NCI-H774 (cell line): ENCODE data around the gene C6orf136.
A peak's percentile ranks its signal among the peaks of the same experiment; 100 is the strongest.
"Not testable (repeated sequence)": the region's sequence is repeated elsewhere in the genome, so short reads cannot be mapped to it uniquely, and the experiment has no call there.

Source experiments
- DNase-seq: peaks from one replicate; lab custom pipeline; 2025; lab: John Stamatoyannopoulos, UW

C6orf136 gene

DNA sequence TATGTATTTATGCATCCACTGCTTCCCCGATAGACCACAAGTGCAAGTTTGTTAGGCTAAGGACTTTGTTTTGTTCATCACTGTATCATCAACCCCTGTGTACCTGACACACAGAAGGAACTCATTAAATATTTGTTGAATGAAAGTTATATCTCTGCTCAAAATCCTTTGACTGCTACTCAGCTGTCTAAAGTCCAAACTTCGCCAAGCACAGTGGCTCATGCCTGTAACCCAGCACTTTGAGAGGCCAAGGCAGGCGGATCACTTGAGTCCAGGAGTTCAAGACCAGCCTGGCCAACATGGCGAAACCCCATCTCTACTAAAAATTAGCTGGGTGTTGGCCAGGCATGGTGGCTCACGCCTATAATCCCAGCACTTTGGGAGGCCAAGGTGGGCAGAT lies 11.0 kb downstream of the C6orf136 start:
- DNase-seq: not testable (repeated sequence)

DNA sequence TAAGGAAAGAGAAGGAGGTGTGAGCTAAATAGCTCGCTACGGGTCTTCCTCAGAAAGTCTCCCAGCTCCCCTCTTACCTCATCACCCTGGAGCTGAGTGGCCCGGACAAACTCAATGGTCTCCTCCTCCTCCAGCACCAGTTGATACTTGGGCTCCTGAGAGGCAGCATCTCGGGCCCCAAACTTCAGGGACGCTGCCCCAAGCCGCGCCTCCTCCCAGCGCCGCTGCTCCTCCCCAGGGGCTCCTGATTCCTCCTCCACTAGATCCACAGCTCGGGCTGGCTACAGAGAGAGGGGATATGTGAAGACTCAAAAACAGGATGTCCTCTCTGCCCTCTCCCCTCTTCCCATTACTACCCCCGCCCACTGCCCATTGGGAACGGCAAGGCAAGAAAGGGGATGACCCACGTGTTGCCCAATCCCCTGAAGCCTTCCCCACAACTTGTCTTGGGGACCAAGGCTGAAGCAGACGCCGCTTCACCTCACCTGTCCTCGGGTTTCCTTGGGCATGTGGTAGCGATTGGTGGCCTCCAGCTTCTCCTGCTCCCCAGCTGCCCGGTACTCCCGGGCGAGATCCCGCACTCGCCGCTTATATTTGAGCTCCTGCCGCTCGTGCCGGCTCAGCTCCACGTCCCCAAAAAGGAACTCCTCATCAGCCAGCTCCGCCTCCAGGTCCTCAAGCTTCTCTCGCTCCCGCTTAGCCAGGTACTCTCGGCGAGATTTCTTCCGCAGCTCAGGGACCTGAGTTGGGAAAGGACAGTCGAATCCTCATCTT lies 18.2 kb downstream of the C6orf136 start:
- DNase-seq: no peak

DNA sequence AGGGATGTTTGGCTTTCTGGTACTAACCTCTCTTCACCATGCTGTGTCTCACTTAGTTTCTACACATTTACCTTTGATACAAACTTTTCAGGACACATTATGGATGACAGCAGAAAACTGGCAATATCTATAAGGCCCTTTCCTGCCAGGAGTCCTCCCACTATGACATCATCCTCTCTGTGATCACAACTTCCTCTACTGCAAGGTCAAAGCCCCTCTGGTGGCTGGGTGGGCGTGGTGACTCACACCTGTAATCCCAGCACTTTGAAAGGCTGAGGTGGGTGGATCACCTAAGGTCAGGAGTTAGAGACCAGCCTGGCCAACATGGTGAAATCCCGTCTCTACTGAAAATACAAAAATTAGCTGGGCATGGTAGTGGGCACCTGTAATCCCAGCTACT lies 19.4 kb downstream of the C6orf136 start:
- not testable (repeated sequence) for DNase-seq

DNA sequence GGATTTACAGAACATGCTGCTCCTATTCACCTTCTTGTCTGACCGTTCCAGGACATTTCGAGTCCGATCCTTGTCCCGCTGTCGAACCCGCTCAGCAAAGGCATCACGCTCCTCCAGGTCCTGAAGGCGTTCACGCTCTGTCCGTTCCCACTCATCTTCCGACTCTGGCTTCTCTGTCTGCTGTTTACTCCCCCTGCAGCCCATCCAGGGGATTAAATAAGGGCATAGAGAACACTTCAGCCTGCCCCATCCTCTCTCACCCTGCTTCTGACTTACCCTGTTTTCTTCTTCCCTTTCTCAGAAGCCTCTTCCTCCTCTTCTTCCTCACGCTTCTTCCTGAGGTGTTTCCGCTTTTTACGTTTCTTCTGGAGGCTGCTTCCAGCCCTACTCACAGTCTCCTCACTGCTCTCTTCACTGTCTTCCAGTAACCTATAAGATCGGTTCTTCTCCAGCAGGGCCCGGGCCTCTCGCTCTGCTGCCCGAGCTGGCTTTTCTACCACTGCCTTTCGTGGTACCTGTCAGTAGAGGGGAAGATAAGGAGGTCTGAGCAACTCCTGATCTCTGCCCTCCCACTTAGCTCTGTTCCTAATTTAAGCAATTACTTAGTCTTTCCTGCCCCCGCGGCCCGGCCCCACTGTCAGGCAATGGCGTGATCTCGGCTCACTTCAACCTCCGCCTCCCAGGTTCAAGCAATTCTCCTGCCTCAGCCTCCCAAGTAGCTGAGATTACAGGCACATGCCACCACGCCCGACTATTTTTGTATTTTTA lies 24.0 kb downstream of the C6orf136 start:
- DNase-seq: no peak

DNA sequence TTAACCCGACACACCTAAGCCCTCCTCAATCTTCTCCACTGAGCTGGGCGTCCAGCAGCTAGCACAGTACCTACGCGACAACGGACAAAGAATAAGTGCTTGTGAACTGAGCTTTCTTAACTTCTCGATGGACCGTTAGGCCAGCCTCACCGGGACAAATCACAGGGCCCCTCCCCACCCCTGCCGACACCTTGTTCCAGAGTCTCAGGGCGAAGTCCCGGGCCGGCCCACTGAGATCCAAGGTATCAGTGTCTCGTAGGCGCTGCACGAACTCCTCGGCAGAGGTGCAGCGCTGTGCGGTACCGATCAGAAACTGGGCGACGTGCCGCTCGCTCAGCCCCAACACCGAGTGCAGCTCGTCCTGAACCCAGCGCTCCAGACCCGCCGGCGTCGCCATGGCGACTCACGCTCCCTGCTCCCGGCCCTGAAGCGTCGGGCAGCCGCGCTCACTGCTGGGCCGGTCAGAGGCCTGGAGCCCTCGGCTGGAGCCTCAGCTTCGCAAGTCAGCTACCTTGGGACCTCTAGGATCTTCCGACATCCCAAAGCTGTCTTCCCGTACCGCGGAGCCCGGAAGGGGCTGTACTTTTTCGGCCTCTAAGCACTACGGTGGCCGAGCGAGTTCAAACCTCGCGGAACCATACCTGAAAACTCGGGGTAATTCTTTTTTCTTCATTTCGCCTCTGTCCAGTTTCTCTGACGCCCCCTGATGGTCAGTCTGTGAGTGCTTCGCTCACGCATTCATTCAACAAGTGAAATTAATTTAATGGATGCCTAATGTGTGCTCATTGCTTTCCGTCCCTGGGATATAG lies 25.7 kb downstream of the C6orf136 start, which contains the start of gene DHX16:
Gene DHX16, minus strand, starts transcription at position 562 of the 809 bp plus-strand sequence. Its CDS starts 165 bp downstream, at position 397.
- DNase-seq: peak; percentile 88

DNA sequence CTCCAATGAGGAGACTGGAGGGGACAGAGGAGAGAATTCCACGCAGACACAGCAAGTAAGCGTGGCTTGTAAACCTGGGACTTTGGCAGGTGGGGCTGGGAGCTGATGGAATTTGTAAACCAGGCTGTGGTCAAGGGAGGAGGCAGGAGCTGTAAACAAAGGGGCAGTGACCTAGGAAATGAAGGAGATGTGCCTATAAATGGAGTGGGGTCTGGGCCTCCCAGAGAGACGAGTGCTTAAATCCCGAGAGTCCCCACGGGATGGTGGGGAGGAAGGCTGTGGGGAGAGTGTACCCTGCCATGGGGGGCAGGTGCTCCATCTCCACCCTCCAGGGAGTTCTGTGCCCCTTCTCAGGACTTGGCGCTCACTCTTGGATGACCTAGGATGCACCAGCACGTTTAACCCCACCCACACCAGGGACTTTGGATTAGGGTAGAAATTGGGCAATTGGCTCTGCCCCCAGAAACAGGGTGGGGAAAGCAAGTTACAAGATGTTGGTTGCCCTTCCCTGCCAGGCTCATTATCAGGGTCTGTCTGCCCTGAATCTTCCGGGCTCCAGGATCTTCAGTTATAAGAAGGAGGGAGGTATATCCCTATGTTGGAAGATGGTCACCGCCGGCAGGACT lies 29.8 kb downstream of the C6orf136 start:
- no peak for DNase-seq

DNA sequence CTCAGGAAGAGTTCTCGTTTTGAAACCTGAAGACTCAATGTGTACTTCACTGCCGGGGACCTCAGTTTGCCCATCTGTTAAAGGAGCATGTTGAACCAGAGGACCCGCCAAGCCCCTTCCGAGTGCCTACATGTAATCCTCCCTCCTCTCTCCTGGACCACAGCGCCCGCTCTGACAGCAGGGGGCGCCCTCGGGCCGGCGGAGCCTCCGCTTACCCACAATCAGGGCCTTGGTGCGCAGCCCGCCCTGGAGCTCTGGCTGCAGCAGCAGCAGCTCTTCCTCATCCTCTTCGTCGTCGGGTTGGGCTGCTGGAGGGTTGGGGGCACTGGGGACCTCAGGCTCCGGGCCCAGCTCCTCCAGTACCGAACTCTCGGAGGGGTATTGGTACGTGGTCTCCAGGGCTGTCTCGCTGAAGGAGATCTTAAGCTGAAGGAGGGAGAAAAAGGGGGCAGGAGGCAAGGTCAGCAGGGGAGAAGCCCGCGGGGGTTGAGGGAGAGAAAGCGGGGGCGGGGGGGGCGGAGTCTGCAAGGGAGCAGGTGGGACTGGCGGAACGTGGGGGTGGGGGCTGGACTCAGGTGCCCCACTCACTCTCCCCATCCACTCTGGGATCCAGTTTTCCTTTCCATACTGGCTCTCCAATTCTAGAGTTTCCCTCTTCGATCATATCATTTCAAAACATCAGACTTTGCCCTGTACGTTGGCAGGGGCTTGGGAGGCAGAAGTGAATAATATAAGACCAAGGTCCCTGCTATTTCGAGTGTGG lies 32.2 kb downstream of the C6orf136 start:
- DNase-seq: peak; percentile 69

DNA sequence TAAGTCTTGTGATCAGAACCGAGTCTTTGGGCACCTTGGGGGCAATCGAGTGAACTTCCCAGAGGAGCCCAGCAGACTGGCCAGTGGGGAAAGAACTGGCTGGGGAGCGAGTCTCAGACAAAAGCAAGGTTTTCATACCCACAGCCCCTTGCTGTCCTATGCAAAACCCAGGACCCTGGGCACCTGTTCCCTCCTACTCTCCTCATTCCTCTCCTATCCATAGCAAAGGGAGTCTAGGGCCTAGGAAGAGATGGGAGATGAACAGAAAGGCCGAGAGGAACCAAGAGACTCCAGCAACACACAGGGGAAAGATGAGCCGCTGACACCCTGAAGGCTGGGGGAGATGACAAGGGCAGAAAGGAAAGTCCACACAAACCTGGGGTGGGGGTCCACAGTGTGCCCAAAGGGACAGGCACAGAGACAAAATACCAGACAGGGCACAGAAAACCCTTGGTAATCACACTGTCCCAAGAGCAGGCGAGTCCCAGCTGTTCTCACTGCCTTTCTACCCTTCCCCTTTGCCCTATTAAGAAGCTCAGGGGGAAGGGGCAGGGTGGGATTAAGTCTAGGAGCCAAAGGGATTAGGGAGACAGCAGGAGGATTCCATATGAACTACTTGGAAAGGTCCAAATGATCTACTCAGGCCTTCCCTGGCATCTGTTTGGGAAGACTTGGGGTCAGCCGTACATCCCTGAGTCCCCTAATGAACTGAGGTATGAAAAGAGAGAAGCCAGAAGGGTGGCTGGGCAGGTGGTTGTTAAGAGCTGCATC lies 33.0 kb downstream of the C6orf136 start:
- no peak for DNase-seq

DNA sequence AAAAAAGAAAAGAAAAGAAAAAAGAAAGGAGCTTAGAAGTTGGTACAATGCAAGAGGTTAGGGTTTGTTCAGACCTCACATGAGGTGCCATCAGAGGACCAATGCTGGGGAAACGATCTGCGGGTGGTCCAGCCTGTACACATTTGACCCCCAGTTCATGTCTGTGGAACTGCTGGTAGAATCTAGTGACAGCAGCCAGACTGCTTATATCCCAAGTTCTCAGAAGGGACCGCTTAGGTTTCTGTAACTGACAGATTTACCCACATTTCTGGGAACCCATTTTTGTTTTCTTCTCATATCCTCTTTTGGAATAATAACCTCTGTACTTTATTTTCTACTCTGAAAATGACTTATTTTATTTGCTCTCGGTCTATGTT lies 34.8 kb downstream of the C6orf136 start:
- DNase-seq: no peak

DNA sequence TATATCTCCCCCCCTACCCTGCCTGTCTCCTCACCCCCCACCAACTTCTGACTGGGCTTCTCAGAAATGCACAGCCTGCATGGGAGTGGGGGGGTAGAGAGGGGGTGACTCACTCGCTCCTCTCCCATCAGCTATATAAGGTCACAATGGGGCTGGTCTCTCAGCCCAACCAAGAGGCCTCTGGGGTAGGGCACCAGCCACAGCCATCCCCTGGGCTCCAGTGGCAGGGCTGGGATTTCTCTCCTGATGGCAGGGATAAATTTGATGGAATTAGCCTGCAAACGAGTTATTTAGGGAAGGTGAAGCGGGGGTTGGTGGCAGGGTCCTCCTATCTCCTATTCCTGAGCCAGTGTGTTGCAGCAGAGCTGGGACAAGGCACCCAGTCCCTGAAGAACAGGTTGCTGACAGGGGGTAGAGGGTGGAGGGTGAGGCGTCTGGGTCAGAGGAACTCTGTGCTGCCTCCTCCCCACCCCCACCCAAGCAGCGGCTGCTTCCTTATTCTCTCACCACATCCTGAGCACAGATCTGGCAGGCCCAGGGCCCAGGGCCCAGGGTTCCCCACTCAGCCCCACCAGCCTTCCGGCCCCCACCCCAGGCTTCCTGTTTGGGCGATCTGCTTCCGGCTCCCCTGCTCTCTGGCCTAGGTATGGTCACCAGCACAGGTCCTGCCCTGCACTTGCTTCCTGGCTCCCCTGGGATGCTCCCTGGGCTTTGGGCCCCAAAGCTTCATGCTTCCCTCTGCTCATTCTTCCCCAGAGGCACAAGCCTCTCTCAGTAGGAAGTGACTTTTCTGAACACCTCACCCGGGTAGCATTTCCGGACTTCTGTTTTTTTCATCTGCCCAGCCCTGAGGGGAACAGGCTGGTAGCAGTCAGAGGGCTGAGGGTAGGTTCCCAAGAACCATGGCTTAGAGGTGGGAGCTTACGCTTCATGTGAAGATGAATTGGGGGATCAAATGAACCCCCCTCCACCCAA lies 35.5 kb downstream of the C6orf136 start:
- no peak for DNase-seq

DNA sequence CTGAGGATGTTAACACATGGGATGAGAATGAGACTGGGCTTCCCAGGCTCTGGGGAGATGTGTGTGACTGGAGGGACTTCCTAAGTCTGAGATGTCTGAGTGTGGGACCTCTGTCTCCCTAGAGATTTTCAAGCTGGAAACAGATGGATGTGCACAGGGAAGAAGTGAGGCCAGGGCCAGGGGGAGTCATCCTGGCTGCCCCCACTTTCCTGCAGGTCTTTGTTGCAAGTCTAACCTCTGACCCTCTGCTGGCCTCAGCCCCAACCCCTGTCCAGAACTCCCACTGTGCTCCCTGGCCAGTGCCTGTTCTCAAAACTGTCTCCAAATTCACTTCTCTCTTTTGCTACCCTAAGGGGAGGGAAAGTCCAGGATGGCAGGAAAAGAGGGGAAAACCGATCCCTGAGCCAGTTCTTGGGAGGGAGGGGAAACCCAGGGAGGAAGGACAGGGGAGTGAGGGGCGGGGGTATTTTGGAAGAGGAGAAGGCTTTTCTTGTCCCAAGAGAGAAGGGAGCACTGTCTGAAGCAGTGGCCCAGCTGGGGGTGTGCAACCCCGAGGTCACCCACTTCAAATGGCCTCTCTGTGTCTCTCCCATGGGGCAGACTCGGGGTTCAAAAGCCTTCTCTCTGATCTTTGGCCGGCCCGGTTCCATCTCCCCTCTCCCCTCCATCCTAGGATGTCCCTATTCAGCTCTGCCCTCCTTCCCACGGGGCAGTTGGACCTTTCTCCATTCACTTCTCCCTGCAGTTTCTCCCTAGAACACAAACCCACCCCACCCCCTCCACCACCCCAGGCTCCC lies 36.4 kb downstream of the C6orf136 start:
- no peak for DNase-seq

DNA sequence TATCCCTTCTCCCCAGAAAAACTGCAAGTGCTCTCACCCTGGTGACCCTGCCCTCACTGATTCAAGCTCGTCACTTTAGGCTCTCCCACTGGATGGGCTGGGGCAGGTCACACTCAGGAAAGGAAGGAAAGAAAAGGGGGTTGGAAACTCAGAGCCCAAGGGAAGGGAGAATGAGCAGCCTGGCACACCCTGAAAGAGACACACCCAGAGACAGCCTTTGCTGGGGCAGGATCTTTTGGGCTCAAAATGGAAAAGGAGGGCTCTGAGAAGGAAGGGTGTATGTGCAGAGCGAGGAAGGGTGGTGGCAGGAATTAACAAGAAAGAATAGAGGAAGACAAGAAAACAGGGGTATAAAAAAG lies 37.0 kb downstream of the C6orf136 start:
- DNase-seq: no peak

DNA sequence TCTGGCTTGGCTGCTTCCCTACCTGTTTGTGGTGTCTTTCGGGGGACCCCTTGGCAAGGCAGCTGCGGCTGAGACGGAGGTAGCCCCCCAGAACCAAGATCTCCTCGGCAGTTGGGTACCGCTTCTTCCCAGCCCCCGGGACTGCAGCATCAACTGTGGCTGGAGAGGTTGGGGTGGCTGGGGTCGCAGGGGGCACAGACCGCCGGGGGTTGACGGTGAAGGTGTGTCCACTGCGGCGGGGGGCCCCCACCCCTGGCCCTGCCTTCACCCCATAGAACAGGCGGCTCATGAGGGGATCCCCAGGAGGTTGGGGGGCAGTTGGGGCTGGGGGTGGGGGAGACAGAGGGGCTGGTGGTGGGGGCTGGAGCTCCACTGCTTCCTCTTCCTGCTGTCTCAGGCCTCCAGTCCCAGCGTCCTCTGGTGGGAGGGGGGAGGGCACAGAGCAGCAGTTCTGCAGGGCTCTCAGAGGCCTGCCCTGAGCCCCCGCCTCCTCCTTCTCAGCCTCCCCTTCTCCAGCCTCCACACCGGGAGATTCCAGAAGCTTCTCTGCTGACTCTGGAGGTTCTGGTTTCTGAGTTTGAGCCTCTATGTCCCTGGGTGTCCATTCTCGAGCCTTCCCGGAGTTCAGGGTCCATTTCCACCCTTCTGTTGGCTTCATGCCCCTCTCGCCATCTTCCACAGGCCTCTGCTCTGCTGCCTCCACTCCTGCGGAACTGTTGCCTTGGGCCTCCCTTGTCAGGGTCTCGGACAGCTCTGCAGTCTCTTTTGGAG lies 37.6 kb downstream of the C6orf136 start:
- DNase-seq: no peak

DNA sequence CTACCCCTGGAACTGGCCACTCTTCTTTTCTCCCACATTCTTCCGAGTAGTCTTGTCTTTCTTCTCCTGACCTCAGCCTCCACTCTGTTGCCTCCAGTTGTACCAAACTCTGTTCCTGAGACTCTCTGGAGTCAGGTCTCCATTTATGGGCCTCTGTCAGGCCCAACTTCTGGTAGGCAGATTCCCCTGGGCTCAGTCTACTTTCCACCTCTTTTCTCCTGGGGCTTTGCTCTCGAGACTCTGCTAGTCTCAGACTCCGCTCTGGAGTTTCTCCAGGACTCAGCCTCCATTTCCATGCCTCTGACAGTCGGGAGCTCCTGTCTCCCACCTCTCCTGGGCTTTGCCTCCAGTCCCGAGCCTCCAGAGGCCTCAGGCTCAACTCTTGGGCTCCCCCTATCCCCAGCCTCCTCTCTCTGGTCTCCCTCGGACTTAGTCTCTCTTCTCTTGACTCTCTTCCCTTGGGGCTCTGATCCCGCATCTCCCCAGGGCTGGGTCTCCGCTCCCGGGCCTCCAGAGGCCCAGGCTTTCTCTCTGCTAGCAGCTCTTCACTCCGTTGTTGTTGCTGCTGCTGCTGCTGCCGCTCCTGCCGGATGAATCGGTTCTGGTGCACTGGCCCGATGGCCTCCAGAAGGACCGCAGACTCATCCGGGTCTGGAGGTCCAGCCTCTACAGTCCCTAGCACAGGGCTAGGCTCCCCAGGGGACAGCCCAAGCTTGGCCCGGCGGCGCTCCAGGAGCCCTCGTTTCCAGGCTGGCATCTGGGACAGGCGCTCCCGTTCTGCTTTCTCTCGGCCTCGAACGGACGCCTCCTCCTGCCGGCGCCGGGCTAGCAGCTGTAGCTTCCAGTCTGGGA lies 38.5 kb downstream of the C6orf136 start:
- DNase-seq: no peak

DNA sequence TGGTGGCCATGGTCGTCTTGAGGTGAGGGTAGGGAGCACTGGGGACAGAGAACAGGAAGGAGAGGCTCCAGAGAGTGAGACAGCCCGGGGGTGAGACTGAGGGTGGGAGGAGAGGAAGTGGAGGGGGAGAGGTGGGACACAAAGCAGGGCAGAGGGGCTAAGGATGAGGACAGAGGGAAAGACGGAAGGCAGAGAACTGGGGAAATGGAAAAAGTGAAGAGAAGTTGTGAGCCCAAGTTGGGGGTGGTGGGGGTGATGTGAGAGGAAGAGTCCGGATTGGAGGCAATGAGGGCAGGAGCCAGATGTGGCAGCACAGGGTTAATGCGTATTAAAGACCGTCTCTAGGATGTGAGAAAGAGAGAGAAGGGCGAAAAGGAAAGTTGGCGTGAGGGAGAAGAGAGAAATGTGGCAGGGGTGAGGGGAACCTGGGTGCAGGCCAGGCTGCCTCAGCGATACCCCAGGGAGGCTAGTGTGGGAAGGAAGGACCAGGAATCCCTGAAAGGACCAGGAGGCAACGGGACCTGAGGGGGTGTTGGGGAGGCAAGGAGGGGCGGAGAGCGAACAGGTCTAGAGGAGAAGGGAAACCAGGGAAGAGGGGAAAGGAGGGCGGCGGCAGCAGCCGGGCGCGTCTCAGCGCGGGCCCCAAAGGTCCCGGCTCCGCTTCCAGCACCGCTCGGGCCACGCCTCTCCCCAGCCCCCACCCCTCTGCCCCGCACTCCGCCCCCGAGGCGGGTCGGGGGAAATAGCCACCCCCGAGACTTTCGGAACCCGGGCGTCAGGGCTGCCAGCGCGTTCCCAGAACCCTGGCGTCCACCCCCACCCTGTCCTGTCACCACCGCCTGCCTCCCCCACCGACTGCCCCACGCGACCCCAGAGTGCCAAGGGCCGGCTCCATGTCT lies 39.3 kb downstream of the C6orf136 start, which contains the start of gene PPP1R18:
Gene PPP1R18, minus strand, starts transcription at position 637 of the 899 bp plus-strand sequence. Its CDS starts 627 bp downstream, at position 10.
- peak; percentile 5 for DNase-seq
